NCI-H524 treated with DMSO at 0.1 percent for 48 hours (cell line): ENCODE measurements around the gene CALB2.

Experiments used
- DNase-seq: peaks from one replicate; lab custom pipeline; 2025; lab: John Stamatoyannopoulos, UW

The CALB2 gene

GRCh38 chr16:71387045-71387871 is 28.7 kb downstream of the CALB2 start:
- no peak for DNase-seq

GRCh38 chr16:71389330-71389729 is 30.8 kb downstream of the CALB2 start:
- no peak for DNase-seq

- no peak for DNase-seq
Observed at GRCh38 chr16:71396594-71396993, 38.1 kb downstream of the CALB2 start.

- DNase-seq, result no peak
Observed at GRCh38 chr16:71399801-71400563, 41.5 kb downstream of the CALB2 start.

- no peak for DNase-seq
Observed at GRCh38 chr16:71402007-71402406, 43.5 kb downstream of the CALB2 start.

GRCh38 chr16:71402674-71403073 is 44.2 kb downstream of the CALB2 start:
- DNase-seq, result no peak

GRCh38 chr16:71404364-71404763 is 45.8 kb downstream of the CALB2 start:
- no peak for DNase-seq

GRCh38 chr16:71406316-71406715 is 47.8 kb downstream of the CALB2 start:
- no peak for DNase-seq

GRCh38 chr16:71406724-71407123 is 48.2 kb downstream of the CALB2 start:
- no peak for DNase-seq

- no peak for DNase-seq
Observed at GRCh38 chr16:71407731-71408130, 49.2 kb downstream of the CALB2 start.

GRCh38 chr16:71408536-71408935 is 50.0 kb downstream of the CALB2 start:
- no peak for DNase-seq

- DNase-seq, result no peak
Observed at GRCh38 chr16:71409011-71409775, 50.7 kb downstream of the CALB2 start.

- no peak for DNase-seq
Observed at GRCh38 chr16:71410146-71410545, 51.6 kb downstream of the CALB2 start.

- peak; percentile 2 for DNase-seq
Observed at GRCh38 chr16:71412270-71413160, 54.0 kb downstream of the CALB2 start.

GRCh38 chr16:71413341-71413740 is 54.8 kb downstream of the CALB2 start:
- DNase-seq, result no peak

- DNase-seq, result no peak
Observed at GRCh38 chr16:71414038-71414437, 55.5 kb downstream of the CALB2 start.

GRCh38 chr16:71421911-71422310 is 63.4 kb downstream of the CALB2 start:
- no peak for DNase-seq

GRCh38 chr16:71423016-71423415 is 64.5 kb downstream of the CALB2 start:
- DNase-seq, result no peak

GRCh38 chr16:71423865-71424264 is 65.3 kb downstream of the CALB2 start:
- no peak for DNase-seq

- DNase-seq, result no peak
Observed at GRCh38 chr16:71424626-71425025, 66.1 kb downstream of the CALB2 start.

- DNase-seq, result no peak
Observed at GRCh38 chr16:71425746-71426068, 67.2 kb downstream of the CALB2 start.
